Type B pancreatic cell (in vitro differentiated cells): ENCODE measurements around the gene TRABD2A. TPM values are rescaled to one million over a fixed set of nuclear protein-coding genes. Genes with fewer than 3 reads are reported as not detected.

Source experiments
- DNase-seq: peaks from one replicate; pipeline ENCODE4 v3.0.0; 2021; ENCODE audit warnings: mixed read lengths; ENCODE audit not compliant: unreplicated experiment; ENCODE audit errors: extremely low spot score
- H3K27ac Mint-ChIP-seq: 2 replicates; pipeline ENCODE4 v1.8.0; 2021; ENCODE audit warnings: mild to moderate bottlenecking, mixed read lengths
- H3K27me3 Mint-ChIP-seq: 2 replicates; pipeline ENCODE4 v1.8.0; 2021; ENCODE audit warnings: mixed read lengths
- H3K36me3 Mint-ChIP-seq: 2 replicates; pipeline ENCODE4 v1.8.0; 2021; ENCODE audit warnings: mixed read lengths
- H3K4me1 Mint-ChIP-seq: one replicate; pipeline ENCODE4 v1.8.0; 2021; ENCODE audit warnings: mixed read lengths; ENCODE audit not compliant: unreplicated experiment
- H3K4me3 Mint-ChIP-seq: 2 replicates; pipeline ENCODE4 v1.8.0; 2021; ENCODE audit warnings: mild to moderate bottlenecking, mixed read lengths
- H3K9me3 Mint-ChIP-seq: 2 replicates; pipeline ENCODE4 v1.8.0; 2021; ENCODE audit warnings: mixed read lengths
- total RNA-seq: library from RNA; stranded (reverse); gene quantifications from 2 replicates; pipeline ENCODE4 v1.2.1, GENCODE V29; 2021; ENCODE audit warnings: low replicate concordance
- TF ChIP-seq, protein P1 (sequence below): fragments of 200-600 bp; sonication (generic); conservative IDR thresholded peaks from 2 replicates; pipeline ENCODE4 v1.5.0; 2021; ENCODE audit warnings: antibody characterized with exemption, mild to moderate bottlenecking

Gene TRABD2A
- total RNA-seq, 1 donor from 2014 or later = 3.3 TPM

GRCh38 chr2:84911135-84911678 is 30.3 kb upstream of the TRABD2A start:
- TF ChIP-seq, protein P1, sequence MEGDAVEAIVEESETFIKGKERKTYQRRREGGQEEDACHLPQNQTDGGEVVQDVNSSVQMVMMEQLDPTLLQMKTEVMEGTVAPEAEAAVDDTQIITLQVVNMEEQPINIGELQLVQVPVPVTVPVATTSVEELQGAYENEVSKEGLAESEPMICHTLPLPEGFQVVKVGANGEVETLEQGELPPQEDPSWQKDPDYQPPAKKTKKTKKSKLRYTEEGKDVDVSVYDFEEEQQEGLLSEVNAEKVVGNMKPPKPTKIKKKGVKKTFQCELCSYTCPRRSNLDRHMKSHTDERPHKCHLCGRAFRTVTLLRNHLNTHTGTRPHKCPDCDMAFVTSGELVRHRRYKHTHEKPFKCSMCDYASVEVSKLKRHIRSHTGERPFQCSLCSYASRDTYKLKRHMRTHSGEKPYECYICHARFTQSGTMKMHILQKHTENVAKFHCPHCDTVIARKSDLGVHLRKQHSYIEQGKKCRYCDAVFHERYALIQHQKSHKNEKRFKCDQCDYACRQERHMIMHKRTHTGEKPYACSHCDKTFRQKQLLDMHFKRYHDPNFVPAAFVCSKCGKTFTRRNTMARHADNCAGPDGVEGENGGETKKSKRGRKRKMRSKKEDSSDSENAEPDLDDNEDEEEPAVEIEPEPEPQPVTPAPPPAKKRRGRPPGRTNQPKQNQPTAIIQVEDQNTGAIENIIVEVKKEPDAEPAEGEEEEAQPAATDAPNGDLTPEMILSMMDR = no peak
- Mint-ChIP-seq H3K27ac (no peak overlapping the region), H3K4me3 (no peak overlapping the region)

GRCh38 chr2:84908948-84909713 is 28.2 kb upstream of the TRABD2A start:
- peaks cover 5% of the 10 kb centered on the region for H3K27me3 Mint-ChIP-seq
- H3K4me3 Mint-ChIP-seq = peak overlapping the region; percentile 51
- H3K36me3 Mint-ChIP-seq = peaks cover 36% of the 10 kb centered on the region
- H3K9me3 Mint-ChIP-seq = peaks cover 20% of the 10 kb centered on the region
- peak overlapping the region; percentile 86 for H3K27ac Mint-ChIP-seq
- peaks cover 22% of the 10 kb centered on the region for H3K4me1 Mint-ChIP-seq
- DNase-seq = no peak
- TF ChIP-seq, protein P1 = no peak

More at GRCh38 chr2:84911135-84911678, 30.3 kb upstream of the TRABD2A start:
- peaks cover 16% of the 10 kb centered on the region for H3K4me1 Mint-ChIP-seq
- peaks cover 36% of the 10 kb centered on the region for H3K36me3 Mint-ChIP-seq
- no peak for DNase-seq
- peaks cover 20% of the 10 kb centered on the region for H3K9me3 Mint-ChIP-seq
- H3K27me3 Mint-ChIP-seq = no peaks in the 10 kb centered on the region

- peaks cover 20% of the 10 kb centered on the region for H3K9me3 Mint-ChIP-seq
- TF ChIP-seq, protein P1 = no peak
- H3K27me3 Mint-ChIP-seq = peaks cover 12% of the 10 kb centered on the region
- peak overlapping the region; percentile 92 for H3K4me3 Mint-ChIP-seq
- H3K4me1 Mint-ChIP-seq = peaks cover 22% of the 10 kb centered on the region
- peak overlapping the region; percentile 90 for H3K27ac Mint-ChIP-seq
- no peak for DNase-seq
- peaks cover 36% of the 10 kb centered on the region for H3K36me3 Mint-ChIP-seq
These were observed 26.2 kb upstream of the TRABD2A start for GRCh38 chr2:84906900-84907714.

DNA sequence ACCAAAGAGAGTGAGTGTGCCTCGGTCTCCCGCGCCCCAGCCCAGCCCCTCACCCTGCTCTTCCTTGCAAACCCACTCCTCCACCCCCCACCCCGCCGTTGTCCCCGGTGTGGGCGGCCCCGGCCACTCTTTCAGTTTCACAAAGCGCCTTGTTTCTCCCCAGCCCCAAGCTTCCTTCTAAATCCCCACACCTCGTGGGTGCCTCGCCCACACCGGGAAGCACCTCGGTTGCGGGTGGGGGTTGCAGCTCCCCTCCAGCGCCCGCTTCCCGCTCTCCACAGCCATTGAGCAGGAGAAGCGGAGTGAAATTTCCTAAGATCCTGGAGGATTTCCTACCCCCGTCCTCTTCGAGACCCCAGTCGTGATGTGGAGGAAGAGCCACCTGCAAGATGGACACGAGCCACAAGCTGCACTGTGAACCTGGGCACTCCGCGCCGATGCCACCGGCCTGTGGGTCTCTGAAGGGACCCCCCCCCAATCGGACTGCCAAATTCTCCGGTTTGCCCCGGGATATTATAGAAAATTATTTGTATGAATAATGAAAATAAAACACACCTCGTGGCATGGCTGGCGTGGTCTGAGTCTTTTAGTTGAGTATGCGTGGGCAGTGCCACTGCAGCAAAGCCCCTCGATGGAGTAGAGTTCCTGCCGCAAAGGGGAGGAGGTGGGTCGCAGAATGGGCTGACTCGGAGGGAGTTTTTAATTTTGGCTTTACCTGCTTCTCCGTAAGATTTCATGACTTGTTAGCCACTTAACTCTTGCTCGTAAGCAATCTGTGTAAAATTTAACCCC is 25.4 kb upstream of the TRABD2A start:
- H3K27me3 Mint-ChIP-seq = peaks cover 12% of the 10 kb centered on the region
- DNase-seq = no peak
- peak overlapping the region; percentile 90 for H3K27ac Mint-ChIP-seq
- TF ChIP-seq, protein P1 = no peak
- H3K9me3 Mint-ChIP-seq = peaks cover 20% of the 10 kb centered on the region
- peaks cover 36% of the 10 kb centered on the region for H3K36me3 Mint-ChIP-seq
- H3K4me3 Mint-ChIP-seq = peak overlapping the region; percentile 92
- H3K4me1 Mint-ChIP-seq = peaks cover 22% of the 10 kb centered on the region
